ENCODE measurements around the gene ATP6V1B1.

Gene ATP6V1B1

DNA sequence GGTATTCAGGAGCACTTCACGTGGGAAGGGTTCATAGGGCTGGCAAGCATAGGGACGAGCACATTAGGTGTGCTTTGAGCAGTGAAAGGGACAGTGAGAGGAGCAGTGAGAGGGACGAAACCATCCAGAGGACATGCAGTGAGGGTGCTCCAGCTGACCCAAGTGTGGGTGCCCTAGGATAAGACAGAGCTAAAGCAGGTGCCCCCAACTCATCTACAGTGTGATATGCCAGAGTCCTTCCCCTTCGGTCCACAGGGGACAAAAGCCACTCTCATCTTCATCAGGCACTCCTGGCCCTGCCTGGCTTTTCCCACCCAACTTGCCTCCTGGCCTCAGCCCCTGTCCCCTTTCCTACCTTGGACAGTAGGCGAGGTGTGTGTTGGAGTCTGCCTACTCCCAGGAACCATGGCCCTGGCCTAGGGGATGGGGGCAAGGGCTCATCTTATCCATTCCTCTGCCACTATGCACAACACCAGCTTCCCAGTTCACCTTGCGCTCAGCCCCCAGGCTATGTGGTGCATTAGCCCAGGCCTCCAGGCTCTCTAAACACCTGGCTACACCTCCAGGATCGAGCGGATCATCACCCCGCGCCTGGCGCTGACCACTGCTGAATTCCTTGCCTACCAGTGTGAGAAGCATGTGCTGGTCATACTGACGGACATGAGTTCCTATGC, 26.6 kb downstream of the ATP6V1B1 start:
- no peak overlapping the region for H3K4me3 ChIP-seq (ENCODE audit: low read length)
- DNase-seq (ENCODE audit: low read depth) = no peak
- TF ChIP-seq, protein P1, sequence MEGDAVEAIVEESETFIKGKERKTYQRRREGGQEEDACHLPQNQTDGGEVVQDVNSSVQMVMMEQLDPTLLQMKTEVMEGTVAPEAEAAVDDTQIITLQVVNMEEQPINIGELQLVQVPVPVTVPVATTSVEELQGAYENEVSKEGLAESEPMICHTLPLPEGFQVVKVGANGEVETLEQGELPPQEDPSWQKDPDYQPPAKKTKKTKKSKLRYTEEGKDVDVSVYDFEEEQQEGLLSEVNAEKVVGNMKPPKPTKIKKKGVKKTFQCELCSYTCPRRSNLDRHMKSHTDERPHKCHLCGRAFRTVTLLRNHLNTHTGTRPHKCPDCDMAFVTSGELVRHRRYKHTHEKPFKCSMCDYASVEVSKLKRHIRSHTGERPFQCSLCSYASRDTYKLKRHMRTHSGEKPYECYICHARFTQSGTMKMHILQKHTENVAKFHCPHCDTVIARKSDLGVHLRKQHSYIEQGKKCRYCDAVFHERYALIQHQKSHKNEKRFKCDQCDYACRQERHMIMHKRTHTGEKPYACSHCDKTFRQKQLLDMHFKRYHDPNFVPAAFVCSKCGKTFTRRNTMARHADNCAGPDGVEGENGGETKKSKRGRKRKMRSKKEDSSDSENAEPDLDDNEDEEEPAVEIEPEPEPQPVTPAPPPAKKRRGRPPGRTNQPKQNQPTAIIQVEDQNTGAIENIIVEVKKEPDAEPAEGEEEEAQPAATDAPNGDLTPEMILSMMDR (IDR thresholded peaks at IDR 0.05; ENCODE audit: insufficient read depth, low read depth, low read length, missing control alignments) = no peak

DNA sequence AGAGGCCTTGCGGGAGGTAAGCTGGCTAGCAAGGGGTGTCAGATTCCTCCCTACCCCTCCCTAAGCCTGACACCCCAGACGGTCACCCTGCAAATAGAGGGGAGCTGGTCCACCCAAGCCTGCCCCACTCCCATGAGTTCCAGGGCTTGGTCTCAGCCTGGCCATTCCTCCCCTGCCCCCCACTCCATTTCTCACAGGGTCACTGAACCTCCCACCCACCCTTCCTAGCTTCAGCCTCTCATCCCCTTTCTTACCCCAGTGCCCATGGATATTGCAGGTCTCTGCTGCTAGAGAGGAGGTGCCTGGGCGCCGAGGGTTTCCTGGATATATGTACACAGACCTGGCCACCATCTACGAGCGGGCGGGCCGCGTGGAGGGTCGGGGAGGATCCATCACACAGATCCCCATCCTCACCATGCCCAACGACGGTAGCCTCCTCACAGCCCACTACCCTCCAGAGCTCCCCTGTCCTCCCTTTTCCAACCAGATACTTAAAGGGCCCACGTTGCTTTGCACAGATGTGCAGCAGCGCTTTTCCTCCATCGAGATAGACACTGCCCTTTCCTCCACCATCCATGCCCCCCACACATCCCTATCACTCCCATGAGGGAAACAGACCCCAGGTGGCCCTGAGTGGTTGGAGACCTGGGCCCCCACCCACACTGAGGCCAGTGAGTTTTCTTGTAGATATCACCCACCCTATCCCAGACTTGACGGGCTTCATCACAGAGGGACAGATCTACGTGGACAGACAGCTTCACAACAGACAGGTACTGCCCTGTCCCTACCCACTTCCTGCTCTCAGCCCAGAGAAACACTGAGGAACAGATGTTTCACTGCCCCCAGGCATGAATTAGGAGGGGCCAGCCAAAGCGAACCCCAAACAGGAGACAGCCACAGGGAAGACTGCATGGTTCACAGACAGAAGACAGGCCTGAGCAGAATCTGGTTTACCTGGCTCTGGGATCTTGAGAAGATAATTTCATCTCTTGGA, 27.5 kb downstream of the ATP6V1B1 start:
- DNase-seq (ENCODE audit: low read depth) = no peak
- TF ChIP-seq, protein P1 (IDR thresholded peaks at IDR 0.05; ENCODE audit: insufficient read depth, low read depth, low read length, missing control alignments) = no peak

DNA sequence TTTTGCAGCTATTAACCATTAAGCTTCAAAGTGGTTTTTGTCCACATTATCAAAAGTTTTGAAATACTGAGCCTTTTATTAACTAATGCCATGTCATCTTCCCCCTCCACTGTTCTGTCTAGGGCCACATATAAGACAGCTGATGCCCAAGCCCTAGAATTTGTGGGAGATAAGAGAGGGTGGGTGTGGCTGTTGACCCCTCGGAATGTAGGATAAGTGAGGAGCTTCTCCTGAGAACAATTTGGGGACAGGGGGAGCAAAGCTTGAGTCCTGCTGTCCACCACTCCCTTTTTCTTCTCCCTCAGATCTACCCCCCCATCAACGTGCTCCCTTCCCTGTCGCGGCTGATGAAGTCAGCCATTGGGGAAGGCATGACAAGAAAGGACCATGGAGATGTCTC, 28.4 kb downstream of the ATP6V1B1 start:
- DNase-seq (ENCODE audit: low read depth) = no peak

More for the DNA sequence above, 27.5 kb downstream of the ATP6V1B1 start:
- H3K4me3 ChIP-seq (ENCODE audit: low read length) = no peak overlapping the region

DNA sequence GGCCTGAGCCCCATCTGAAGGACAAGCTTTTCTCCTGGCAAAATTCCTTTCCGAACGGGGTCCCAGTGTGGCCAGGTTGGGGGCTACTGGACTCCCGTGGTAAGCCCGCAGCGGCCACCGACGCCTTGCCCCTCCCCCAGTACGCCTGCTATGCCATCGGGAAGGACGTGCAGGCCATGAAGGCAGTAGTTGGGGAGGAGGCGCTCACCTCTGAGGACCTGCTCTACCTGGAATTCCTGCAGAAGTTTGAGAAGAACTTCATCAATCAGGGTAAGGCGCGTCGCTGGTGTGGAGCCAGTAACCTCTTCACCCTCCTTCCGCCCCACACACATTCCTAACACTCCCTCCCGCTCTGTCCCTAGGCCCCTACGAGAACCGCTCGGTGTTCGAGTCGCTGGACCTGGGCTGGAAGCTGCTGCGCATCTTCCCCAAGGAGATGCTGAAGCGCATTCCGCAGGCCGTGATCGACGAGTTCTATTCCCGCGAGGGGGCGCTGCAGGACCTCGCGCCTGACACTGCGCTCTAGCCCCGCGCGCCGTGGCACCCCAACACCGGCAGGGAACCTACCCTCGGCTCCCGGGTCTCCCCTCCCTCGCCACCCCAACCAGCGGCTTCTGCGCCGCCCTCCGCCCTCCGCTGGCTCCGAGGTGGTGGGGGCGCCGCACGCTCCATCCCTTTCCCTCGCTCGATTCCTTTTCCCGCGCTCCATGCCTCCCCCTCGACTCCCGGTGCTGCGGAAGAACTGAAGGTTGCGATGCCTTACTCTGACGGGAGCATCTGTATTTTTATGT, 29.1 kb downstream of the ATP6V1B1 start:
- TF ChIP-seq, protein P1 (IDR thresholded peaks at IDR 0.05; ENCODE audit: insufficient read depth, low read depth, low read length, missing control alignments) = peak; percentile 73
- peak overlapping the region; percentile 27 for H3K4me3 ChIP-seq (ENCODE audit: low read length)
- DNase-seq (ENCODE audit: low read depth) = peak; percentile 70

More for the DNA sequence above, 28.4 kb downstream of the ATP6V1B1 start:
- no peak overlapping the region for H3K4me3 ChIP-seq (ENCODE audit: low read length)
- TF ChIP-seq, protein P1 (IDR thresholded peaks at IDR 0.05; ENCODE audit: insufficient read depth, low read depth, low read length, missing control alignments) = no peak

DNA sequence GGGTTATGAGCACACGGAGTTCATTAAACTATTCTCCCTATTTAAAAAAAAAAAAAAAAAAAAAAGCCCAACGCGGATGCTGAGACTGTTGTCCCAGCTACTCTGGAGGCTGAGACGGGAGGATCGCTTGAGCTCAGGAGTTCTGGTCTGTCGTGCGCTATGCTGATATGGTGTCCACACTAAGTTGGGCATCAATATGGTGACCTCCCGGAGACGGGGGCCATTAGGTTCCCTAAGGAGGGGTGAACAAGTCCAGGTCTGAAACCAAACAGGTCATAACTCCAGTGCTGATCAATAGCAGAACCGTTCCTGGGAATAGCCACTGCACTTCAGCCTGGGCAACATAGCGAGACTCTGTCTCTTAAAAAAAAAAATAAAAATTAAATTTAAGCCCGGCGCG, 29.8 kb downstream of the ATP6V1B1 start:
- DNase-seq (ENCODE audit: low read depth) = no peak

DNA sequence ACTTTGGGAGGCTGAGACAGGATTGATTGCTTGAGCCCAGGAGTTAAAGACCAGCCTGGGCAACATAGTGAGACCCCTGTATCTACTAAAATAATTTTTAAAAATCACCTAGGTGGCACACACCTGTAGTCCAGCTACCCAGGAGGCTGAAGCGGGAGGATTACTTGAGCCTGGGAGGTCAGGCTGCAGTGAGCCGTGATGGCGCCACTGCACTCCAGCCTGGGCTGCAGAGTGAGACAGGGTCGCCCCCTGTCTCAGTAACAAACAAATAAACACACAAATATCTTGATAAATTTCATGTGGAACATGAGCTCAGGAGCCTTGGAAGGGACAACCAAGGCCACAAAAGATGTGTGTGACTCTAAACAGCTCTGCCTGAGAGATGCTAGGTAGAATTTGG, 31.0 kb downstream of the ATP6V1B1 start:
- DNase-seq (ENCODE audit: low read depth) = no peak
- TF ChIP-seq, protein P1 (IDR thresholded peaks at IDR 0.05; ENCODE audit: insufficient read depth, low read depth, low read length, missing control alignments) = no peak
- H3K4me3 ChIP-seq (ENCODE audit: low read length) = no peak overlapping the region

More for the DNA sequence above, 29.8 kb downstream of the ATP6V1B1 start:
- H3K4me3 ChIP-seq (ENCODE audit: low read length) = no peak overlapping the region
- TF ChIP-seq, protein P1 (IDR thresholded peaks at IDR 0.05; ENCODE audit: insufficient read depth, low read depth, low read length, missing control alignments) = no peak

Measured in epithelial cell of esophagus (primary cell).